Kidney epithelial cell (primary cell): Measurements from ENCODE around the gene OGG1. TPM values are rescaled to one million over a fixed set of nuclear protein-coding genes. Genes with fewer than 3 reads are reported as not detected.

ENCODE experiments used
- DNase-seq: peaks from one replicate; pipeline ENCODE4 v3.0.0-alpha.2; 2010; ENCODE audit warnings: low read depth
- H3K27me3 ChIP-seq: 2 replicates; pipeline ENCODE4 v1.6.0; 2011; ENCODE audit warnings: low read length; ENCODE audit not compliant: control insufficient read depth, insufficient read depth
- H3K36me3 ChIP-seq: 2 replicates; pipeline ENCODE4 v1.5.1; 2011; ENCODE audit warnings: low read length; ENCODE audit not compliant: control insufficient read depth, insufficient read depth
- H3K4me3 ChIP-seq: 2 replicates; pipeline ENCODE4 v1.5.1; 2011; ENCODE audit warnings: low read depth, mild to moderate bottlenecking, control low read depth, low read length
- CTCF ChIP-seq: IDR thresholded peaks from 2 replicates; pipeline ENCODE4 v1.5.1; 2011; ENCODE audit warnings: mild to moderate bottlenecking, moderate library complexity, low read length, control low read depth, inconsistent platforms; ENCODE audit not compliant: insufficient read depth, poor library complexity, severe bottlenecking
- total RNA-seq: library from RNA; depleted of rRNA; stranded (reverse); fragments of >200 nt; gene quantifications from 2 replicates; pipeline ENCODE4 v1.2.3, GENCODE V29; 2015

Gene OGG1
- total RNA-seq, 1 donor from 2014 or later, result 23.9 TPM

DNA sequence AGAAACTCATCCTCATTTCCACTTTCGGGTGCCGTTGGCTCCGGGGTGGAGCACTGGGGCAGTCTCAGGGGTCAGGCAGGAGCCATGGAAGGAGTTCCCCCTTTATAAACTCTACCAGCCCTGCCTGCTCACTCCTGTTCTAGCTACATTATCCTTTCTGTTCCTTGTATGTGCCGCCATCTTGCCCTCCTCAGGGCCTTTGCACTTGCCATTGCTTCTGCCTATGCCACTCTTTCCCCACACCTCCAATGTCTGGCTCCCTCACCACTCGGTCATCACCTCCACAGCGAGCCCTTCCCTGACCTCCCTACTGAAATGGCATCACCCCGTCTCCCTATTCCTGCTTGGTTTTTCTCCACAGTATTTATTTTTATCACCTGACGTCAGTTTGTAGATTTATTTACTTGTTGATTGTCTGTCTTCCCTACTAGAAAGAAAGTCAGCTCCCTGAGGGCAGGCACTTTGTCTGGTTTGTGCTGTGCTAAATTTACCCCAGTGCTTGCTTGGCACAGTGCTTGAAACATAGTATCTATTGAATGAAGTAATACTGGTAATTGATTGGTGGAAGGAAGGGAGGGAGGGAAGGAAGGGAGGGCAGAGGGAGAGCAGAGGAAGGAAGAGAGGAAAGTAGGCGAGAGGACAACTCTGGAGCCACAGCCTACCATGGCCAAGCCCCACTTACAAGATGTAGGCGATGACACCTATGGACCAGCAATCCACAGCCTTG is 11.2 kb downstream of the OGG1 start:
- TF ChIP-seq CTCF, result no peak
- Histone ChIP-seq H3K36me3 (no peaks in the 10 kb centered on the region), H3K27me3 (no peaks in the 10 kb centered on the region), H3K4me3 (no peak overlapping the region)
- DNase-seq, result no peak

DNA sequence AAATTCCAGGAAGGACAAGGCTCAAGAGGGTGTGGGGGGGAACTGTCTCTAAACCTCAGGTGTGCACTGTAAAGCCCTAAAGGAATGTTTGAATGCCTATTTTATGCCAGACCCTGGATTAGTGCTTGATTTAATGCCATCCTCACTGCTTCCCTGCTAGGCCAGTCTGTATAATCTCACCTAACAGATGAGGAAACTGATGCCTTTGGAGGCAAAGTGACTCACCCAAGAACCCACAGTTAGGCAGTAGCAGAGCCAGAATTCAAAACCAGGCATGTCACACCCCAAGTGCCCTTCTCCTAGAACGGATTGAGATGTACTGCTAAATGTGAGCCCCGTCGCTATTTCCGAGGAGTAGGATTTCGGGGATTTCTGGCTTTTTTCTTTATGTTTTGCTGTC is 12.2 kb downstream of the OGG1 start:
- no peak for DNase-seq
- TF ChIP-seq CTCF, result no peak
- Histone ChIP-seq H3K4me3 (no peak overlapping the region), H3K27me3 (no peaks in the 10 kb centered on the region), H3K36me3 (no peaks in the 10 kb centered on the region)

DNA sequence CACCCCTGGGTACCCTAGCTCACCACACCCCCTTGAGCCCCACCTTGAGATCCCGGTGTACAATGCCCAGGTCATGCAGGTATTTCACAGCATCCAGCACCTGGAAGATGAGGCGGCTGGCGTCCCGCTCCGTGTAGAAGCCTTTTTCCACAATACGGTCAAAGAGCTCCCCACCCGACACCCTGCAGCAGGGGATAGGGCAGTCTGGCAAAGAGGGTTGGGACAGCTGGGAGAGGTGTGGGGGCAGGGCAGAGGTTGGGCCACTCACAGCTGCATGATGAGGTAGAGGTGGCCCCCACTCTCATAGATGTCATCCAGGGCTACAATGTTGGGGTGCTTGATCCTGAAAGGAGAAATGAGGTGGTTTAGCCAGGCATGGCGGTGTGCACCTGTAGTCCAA is 13.1 kb downstream of the OGG1 start:
- H3K36me3 ChIP-seq, result no peaks in the 10 kb centered on the region
- no peak overlapping the region for H3K4me3 ChIP-seq
- DNase-seq, result no peak
- H3K27me3 ChIP-seq, result no peaks in the 10 kb centered on the region
- no peak for TF ChIP-seq CTCF

DNA sequence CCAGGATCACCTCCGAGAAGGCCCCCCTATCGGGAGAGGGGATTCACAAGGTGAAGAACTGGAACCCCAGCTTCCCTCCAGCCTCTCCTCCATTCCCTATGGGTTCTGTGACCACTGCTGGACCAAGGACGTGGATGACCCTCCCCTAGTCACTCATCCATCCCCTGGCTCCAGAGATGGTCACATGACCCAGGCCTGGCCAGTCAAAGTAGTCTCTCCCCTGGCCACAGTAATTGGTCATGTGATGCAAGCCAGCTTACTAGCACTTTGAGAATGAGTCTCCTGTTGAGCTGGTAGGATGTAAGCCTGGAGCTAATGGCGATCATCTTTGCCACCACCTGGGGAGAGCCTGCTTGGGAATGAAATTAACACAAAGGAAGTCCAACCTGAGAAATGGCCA is 16.1 kb downstream of the OGG1 start:
- DNase-seq, result no peak
- Histone ChIP-seq H3K4me3 (no peak overlapping the region), H3K36me3 (no peaks in the 10 kb centered on the region), H3K27me3 (no peaks in the 10 kb centered on the region)
- TF ChIP-seq CTCF, result no peak

DNA sequence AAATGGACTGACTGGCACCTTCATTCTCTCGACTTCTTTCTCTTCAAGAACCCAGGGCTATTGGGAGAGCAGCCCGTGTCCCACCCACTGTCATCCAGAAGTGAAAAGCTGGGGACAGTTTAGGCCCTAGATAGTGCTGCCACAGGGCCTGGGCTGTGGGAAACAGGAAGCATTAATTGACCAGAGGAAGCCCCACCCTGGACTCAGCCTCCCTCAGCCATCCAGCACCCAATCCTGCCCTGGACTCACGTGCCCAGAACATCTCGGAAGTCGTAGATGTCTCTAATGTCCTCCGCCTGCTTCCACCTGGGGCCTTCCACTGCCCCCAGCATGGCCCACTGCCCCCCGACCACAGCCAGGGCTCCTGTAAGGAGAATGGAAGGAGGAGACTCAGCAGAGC is 17.7 kb downstream of the OGG1 start:
- no peak for DNase-seq
- no peaks in the 10 kb centered on the region for H3K27me3 ChIP-seq
- H3K36me3 ChIP-seq, result no peaks in the 10 kb centered on the region
- no peak overlapping the region for H3K4me3 ChIP-seq
- no peak for TF ChIP-seq CTCF
